Activated CD8-positive, alpha-beta memory T cell treated with anti-CD3 and anti-CD28 coated beads, Interleukin-2, amount 50 U/mL, for 48 hours (primary cell): ENCODE data around the gene SPNS3.

Experiments used
- DNase-seq: peaks from one replicate; pipeline ENCODE4 v3.0.0-alpha.2; 2020

Gene SPNS3

GRCh38 chr17:4512156-4513112 lies 78.7 kb downstream of the SPNS3 start:
- DNase-seq: no peak

GRCh38 chr17:4513113-4514032 lies 79.6 kb downstream of the SPNS3 start:
- no peak for DNase-seq

- no peak for DNase-seq
Observed at GRCh38 chr17:4514206-4514605, 80.5 kb downstream of the SPNS3 start.

- DNase-seq: no peak
Observed at GRCh38 chr17:4514779-4515178, 81.0 kb downstream of the SPNS3 start.

GRCh38 chr17:4515501-4515900 lies 81.8 kb downstream of the SPNS3 start:
- DNase-seq: no peak

GRCh38 chr17:4516735-4517134 lies 83.0 kb downstream of the SPNS3 start:
- DNase-seq: no peak

GRCh38 chr17:4518901-4519300 lies 85.2 kb downstream of the SPNS3 start:
- no peak for DNase-seq

- DNase-seq: no peak
Observed at GRCh38 chr17:4519361-4519788, 85.6 kb downstream of the SPNS3 start.

- no peak for DNase-seq
Observed at GRCh38 chr17:4520060-4520893, 86.5 kb downstream of the SPNS3 start.

GRCh38 chr17:4520894-4521600 lies 87.3 kb downstream of the SPNS3 start:
- DNase-seq: no peak

- no peak for DNase-seq
Observed at GRCh38 chr17:4522661-4523060, 88.9 kb downstream of the SPNS3 start.

GRCh38 chr17:4523946-4524345 lies 90.2 kb downstream of the SPNS3 start:
- DNase-seq: no peak

- DNase-seq: no peak
Observed at GRCh38 chr17:4525691-4526397, 92.1 kb downstream of the SPNS3 start.

GRCh38 chr17:4527134-4527533 lies 93.4 kb downstream of the SPNS3 start:
- DNase-seq: no peak

- no peak for DNase-seq
Observed at GRCh38 chr17:4527566-4528125, 93.9 kb downstream of the SPNS3 start.

GRCh38 chr17:4529533-4530152 lies 95.9 kb downstream of the SPNS3 start:
- no peak for DNase-seq

- no peak for DNase-seq
Observed at GRCh38 chr17:4530799-4531730, 97.3 kb downstream of the SPNS3 start.

GRCh38 chr17:4531988-4532736 lies 98.4 kb downstream of the SPNS3 start:
- no peak for DNase-seq
